ENCODE measurements around the gene PLK3. TPM values are rescaled to one million over a fixed set of nuclear protein-coding genes. Genes with fewer than 3 reads are reported as not detected.

The PLK3 gene
- total RNA-seq, 2 experiments from 2014 or later, result 8.8 to 10.1 TPM

GRCh38 chr1:44817307-44817706 lies 17.1 kb downstream of the PLK3 start:
- TF ChIP-seq EZH2phosphoT487 (IDR thresholded peaks at IDR 0.05; ENCODE audit: borderline replicate concordance, low read depth, low read length) (no peak), CTCF (conservative IDR thresholded peaks at IDR 0.05; ENCODE audit: low read length) (no peak)
- no TSS peak for BruUV-seq (replicated peaks)
- Histone ChIP-seq H3K4me1 (ENCODE audit: insufficient read depth, low read length, poor library complexity, severe bottlenecking) (peaks cover 31% of the 10 kb centered on the region), H3K79me2 (ENCODE audit: insufficient read depth, low read depth, low read length) (no peaks in the 10 kb centered on the region), H3K4me2 (ENCODE audit: low read length) (no peak overlapping the region), H3K9me2 (ENCODE audit: insufficient read depth, low read length) (no peaks in the 10 kb centered on the region), H3K27ac (ENCODE audit: low read depth, low read length, poor library complexity, severe bottlenecking) (no peak overlapping the region), H3K4me3 (ENCODE audit: low read depth, low read length, poor library complexity, severe bottlenecking) (no peak overlapping the region), H3K9me3 (ENCODE audit: low read length) (no peaks in the 10 kb centered on the region), H4K20me1 (ENCODE audit: insufficient read depth, low read length) (no peaks in the 10 kb centered on the region), H2AFZ (ENCODE audit: low read length) (no peak overlapping the region), H3K36me3 (ENCODE audit: insufficient read depth, low read length) (no peaks in the 10 kb centered on the region)
- ChIA-PET POLR2A (interaction anchor here (0.9 to 6.7 kb wide), 5 partner anchors 8 to 95 kb away, joined by 3 to 83 read pairs (median 50); partner anchors contain the start of genes BTBD19 and RNU5D-1), CTCF (ENCODE audit: unreplicated experiment) (no interaction called here)
- intact Hi-C loops (cut with micrococcal nuclease; ENCODE audit: unreplicated experiment), result no loop called here
- DNase-seq (ENCODE audit: low spot score), result no peak

GRCh38 chr1:44817771-44818495 lies 17.8 kb downstream of the PLK3 start:
- POLR2A ChIA-PET, result interaction anchor here (0.9 to 6.7 kb wide), 8 partner anchors 8 to 193 kb away, joined by 3 to 83 read pairs (median 18); partner anchors contain the start of genes BTBD19, HECTD3 and RNU5D-1
- H4K20me1 ChIP-seq (ENCODE audit: insufficient read depth, low read length), result no peaks in the 10 kb centered on the region
- H3K9me2 ChIP-seq (ENCODE audit: insufficient read depth, low read length), result no peaks in the 10 kb centered on the region
- 0 out of 2 replicates have a peak overlapping the region, but pooled peaks have one; percentile 92 for H3K4me2 ChIP-seq (ENCODE audit: low read length)
- no peak for DNase-seq (ENCODE audit: low spot score)
- CTCF ChIA-PET (ENCODE audit: unreplicated experiment), result interaction anchor here (1.4 kb wide), 1 partner anchor 9 kb away, joined by 6 read pairs; no protein-coding TSS in a partner anchor
- no peaks in the 10 kb centered on the region for H3K79me2 ChIP-seq (ENCODE audit: insufficient read depth, low read depth, low read length)
- TF ChIP-seq CTCF (conservative IDR thresholded peaks at IDR 0.05; ENCODE audit: low read length), result no peak
- TF ChIP-seq EZH2phosphoT487 (IDR thresholded peaks at IDR 0.05; ENCODE audit: borderline replicate concordance, low read depth, low read length), result no peak
- H3K27ac ChIP-seq (ENCODE audit: low read depth, low read length, poor library complexity, severe bottlenecking), result no peak overlapping the region
- no peak overlapping the region for H3K4me3 ChIP-seq (ENCODE audit: low read depth, low read length, poor library complexity, severe bottlenecking)
- H3K4me1 ChIP-seq (ENCODE audit: insufficient read depth, low read length, poor library complexity, severe bottlenecking), result peaks cover 37% of the 10 kb centered on the region
- no peaks in the 10 kb centered on the region for H3K36me3 ChIP-seq (ENCODE audit: insufficient read depth, low read length)
- no TSS peak for BruUV-seq (replicated peaks)
- no peak overlapping the region for H2AFZ ChIP-seq (ENCODE audit: low read length)
- no peaks in the 10 kb centered on the region for H3K9me3 ChIP-seq (ENCODE audit: low read length)
- intact Hi-C loops (cut with micrococcal nuclease; ENCODE audit: unreplicated experiment), result loop anchor here (2.0 kb wide), 1 partner anchor 19 kb away; no protein-coding TSS in a partner anchor
